ENCODE measurements around the gene DLGAP1. TPM values are rescaled to one million over a fixed set of nuclear protein-coding genes. Genes with fewer than 3 reads are reported as not detected.

The DLGAP1 gene
- total RNA-seq, 1 donor from 2014 or later: 11.5 TPM

DNA sequence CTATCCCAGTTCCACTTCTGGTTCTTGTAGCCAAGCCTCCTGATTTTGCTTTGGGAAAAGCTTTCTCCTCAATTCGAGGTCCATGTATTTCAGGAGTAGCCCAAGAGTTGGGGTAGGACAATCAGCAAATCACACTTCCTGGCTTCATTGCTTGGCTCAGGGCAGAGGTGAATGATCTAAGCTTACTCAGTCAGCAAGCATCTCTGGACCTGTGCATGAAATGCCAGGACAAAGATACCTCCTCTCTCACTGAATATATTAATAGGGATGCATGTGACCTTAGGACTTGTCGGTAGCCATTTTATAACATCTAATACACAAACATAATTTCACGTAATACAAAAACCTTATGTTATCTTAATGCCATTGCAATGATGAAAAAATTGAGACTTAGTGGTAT, 632.0 kb downstream of the DLGAP1 start:
- Mint-ChIP-seq H3K27ac (ENCODE audit: unreplicated experiment) (no peak overlapping the region), H3K4me3 (no peak overlapping the region), H3K27me3 (ENCODE audit: low read depth) (no peaks in the 10 kb centered on the region), H3K36me3 (ENCODE audit: low read depth) (peaks cover 3% of the 10 kb centered on the region), H3K4me1 (peaks cover 23% of the 10 kb centered on the region), H3K9me3 (peaks cover 5% of the 10 kb centered on the region)
- DNase-seq (ENCODE audit: low read depth, low spot score): no peak
- TF ChIP-seq CTCF (conservative IDR thresholded peaks at IDR 0.05): no peak

GRCh38 chr18:3821524-3821923, 633.6 kb downstream of the DLGAP1 start:
- no peak for DNase-seq (ENCODE audit: low read depth, low spot score)
- peaks cover 3% of the 10 kb centered on the region for H3K36me3 Mint-ChIP-seq (ENCODE audit: low read depth)
- H3K27ac Mint-ChIP-seq (ENCODE audit: unreplicated experiment): no peak overlapping the region
- H3K4me1 Mint-ChIP-seq: peaks cover 19% of the 10 kb centered on the region
- peaks cover 5% of the 10 kb centered on the region for H3K9me3 Mint-ChIP-seq
- no peak for TF ChIP-seq CTCF (conservative IDR thresholded peaks at IDR 0.05)
- H3K4me3 Mint-ChIP-seq: no peak overlapping the region
- H3K27me3 Mint-ChIP-seq (ENCODE audit: low read depth): no peaks in the 10 kb centered on the region

- H3K9me3 Mint-ChIP-seq: no peaks in the 10 kb centered on the region
- H3K36me3 Mint-ChIP-seq (ENCODE audit: low read depth): no peaks in the 10 kb centered on the region
- DNase-seq (ENCODE audit: low read depth, low spot score): no peak
- no peak for TF ChIP-seq CTCF (conservative IDR thresholded peaks at IDR 0.05)
- peaks cover 14% of the 10 kb centered on the region for H3K4me1 Mint-ChIP-seq
- no peak overlapping the region for H3K4me3 Mint-ChIP-seq
- no peaks in the 10 kb centered on the region for H3K27me3 Mint-ChIP-seq (ENCODE audit: low read depth)
- H3K27ac Mint-ChIP-seq (ENCODE audit: unreplicated experiment): no peak overlapping the region
Observed at GRCh38 chr18:3819961-3820360, 635.1 kb downstream of the DLGAP1 start.

DNA sequence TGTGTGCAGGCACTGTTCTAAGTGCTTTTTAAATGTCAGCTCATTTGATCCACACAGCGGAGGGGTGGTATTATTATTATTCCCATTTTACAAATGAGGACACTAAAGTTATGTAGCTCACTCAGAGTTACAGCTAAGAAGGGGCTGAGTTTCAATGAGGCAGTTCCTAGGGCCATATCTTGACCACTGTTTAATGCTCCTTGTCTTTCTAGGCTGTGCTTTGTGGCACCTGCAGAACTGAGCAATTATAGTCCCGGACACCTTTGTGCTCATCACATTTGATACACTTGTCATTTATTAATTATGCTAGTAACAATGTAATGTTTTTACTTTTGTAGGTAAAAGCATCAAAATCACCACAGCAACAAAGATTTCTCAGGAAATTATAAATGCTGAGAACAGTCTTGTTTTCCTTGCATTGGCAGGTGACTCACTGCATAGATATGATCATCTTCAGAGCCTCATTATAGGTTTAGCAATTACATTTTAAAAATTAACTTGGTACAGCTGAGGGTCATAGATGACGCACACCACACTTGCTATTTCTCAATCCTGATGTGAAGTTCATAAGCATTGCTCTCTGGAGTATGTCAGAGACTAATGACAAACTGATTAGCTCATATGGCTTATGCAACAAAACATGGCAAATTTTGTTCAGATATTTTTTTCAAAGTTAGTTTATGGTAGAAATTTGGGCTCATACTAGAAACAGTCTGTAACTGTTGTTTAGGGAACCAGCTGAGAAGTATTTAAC, 638.3 kb downstream of the DLGAP1 start:
- H3K27me3 Mint-ChIP-seq (ENCODE audit: low read depth): no peaks in the 10 kb centered on the region
- H3K27ac Mint-ChIP-seq (ENCODE audit: unreplicated experiment): no peak overlapping the region
- H3K36me3 Mint-ChIP-seq (ENCODE audit: low read depth): no peaks in the 10 kb centered on the region
- peaks cover 14% of the 10 kb centered on the region for H3K4me1 Mint-ChIP-seq
- H3K4me3 Mint-ChIP-seq: no peak overlapping the region
- no peaks in the 10 kb centered on the region for H3K9me3 Mint-ChIP-seq
- no peak for TF ChIP-seq CTCF (conservative IDR thresholded peaks at IDR 0.05)
- no peak for DNase-seq (ENCODE audit: low read depth, low spot score)

DNA sequence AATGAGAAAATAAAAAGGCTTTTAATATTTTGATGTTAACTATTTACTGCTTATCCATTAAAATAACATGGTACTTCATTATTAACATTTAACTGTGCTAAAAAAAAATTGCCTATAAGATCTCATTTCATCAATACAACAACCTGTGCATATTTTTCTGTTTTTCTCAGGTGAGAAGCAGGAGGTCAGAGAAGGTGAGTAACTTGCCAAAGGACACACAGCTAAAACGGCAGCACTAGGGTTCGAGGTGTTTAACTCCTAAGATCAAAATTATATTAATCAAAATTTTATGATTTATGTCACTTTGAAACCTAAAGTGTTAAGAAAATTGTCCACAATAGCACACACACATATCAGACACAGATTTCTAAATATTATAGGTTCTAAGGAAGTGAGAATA, 639.1 kb downstream of the DLGAP1 start:
- H3K27ac Mint-ChIP-seq (ENCODE audit: unreplicated experiment): no peak overlapping the region
- H3K4me1 Mint-ChIP-seq: peaks cover 14% of the 10 kb centered on the region
- no peak overlapping the region for H3K4me3 Mint-ChIP-seq
- H3K36me3 Mint-ChIP-seq (ENCODE audit: low read depth): peaks cover 2% of the 10 kb centered on the region
- no peaks in the 10 kb centered on the region for H3K27me3 Mint-ChIP-seq (ENCODE audit: low read depth)
- no peak for TF ChIP-seq CTCF (conservative IDR thresholded peaks at IDR 0.05)
- H3K9me3 Mint-ChIP-seq: no peaks in the 10 kb centered on the region
- no peak for DNase-seq (ENCODE audit: low read depth, low spot score)
